HG02623 (cell line): ENCODE data around the gene FAM177A1.
"Not testable (repeated sequence)": the region's sequence is repeated elsewhere in the genome, so short reads cannot be mapped to it uniquely, and the experiment has no call there.

Experiments used
- ATAC-seq: cut with Tn5 transposase; IDR thresholded peaks from one replicate; pipeline ENCODE4 v1.9.1; 2021; ENCODE audit warnings: moderate library complexity; ENCODE audit not compliant: unreplicated experiment

FAM177A1 gene

DNA sequence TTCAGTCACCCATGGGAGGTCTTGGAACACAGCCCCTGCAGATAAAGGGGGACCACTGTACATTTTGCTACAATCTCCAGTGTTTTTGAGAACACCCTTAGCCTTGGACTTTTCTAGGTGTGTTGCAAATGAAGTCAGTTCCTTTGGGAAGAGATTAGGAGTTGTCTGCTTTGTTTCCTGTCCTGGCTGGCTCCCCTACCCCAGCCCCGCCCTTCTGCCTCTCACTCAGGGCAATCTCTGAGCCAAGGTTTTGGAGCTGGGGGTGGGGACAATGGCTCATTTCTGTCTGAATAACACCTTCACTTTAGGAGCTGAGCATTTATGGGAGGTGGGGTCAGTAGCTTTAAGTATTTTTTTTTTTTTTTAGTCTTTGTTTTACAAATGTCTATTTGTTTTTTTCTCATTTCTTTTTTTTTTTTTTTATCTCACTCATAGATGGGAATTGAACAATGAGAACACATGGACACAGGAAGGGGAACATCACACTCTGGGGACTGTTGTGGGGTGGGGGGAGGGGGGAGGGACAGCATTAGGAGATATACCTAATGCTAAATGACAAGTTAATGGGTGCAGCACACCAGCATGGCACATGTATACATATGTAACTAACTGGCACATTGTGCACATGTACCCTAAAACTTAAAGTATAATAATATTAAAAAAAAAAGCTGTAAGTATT, 15.2 kb downstream of the FAM177A1 start:
- not testable (repeated sequence) for ATAC-seq

DNA sequence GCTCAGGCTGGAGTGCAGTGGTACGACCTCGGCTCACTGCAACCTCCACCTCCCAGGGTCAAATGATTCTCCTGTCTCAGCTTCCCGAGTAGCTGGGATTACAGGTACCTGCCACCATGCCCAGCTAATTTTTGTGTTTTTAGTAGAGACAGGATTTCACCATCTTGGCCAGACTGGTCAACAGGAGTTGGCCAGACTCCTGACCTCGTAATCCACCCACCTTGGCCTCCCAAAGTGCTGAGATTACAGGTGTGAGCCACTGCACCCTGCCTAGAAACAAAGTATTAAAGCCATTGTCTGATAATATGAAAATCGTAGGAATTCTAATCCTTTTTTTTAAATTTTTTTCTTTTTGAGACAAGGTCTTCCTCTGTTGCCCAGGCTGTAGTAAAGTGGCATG, 19.7 kb downstream of the FAM177A1 start:
- ATAC-seq = not testable (repeated sequence)

DNA sequence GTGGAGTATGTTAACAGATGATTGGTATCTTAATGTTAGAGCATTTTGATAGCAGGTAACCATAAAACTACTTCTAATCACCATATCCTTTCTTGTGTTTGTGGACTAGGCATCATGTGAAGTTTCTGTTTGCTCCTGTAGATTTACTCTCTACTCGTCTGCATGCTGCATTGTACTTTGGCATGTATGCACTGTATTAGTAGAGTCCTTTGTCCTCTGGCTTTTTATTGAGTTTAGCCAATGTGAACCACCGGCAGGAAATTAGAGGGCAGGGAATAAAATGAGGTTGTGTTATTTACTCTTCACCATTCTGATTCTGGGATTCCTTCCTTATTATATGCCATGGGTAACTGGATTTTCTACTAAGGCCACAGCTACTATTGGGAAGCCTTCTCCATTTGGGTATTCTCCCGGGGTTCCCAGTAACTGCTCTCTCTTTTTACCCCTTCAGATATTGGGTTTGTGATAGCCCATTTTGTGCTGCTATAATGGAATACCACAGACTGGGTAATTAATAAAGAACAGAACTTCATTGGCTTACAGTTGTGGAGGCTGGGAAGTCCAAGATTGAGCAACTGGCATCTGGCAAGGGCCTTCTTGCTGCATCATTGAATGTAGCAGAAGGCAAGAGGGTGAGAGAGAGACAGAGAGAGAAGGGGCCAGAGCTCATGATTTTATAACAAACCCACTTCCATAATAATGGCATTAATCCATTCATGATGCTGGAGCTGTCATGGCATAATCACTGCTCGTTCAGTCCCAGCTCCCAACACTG, 22.4 kb downstream of the FAM177A1 start:
- ATAC-seq = no peak

DNA sequence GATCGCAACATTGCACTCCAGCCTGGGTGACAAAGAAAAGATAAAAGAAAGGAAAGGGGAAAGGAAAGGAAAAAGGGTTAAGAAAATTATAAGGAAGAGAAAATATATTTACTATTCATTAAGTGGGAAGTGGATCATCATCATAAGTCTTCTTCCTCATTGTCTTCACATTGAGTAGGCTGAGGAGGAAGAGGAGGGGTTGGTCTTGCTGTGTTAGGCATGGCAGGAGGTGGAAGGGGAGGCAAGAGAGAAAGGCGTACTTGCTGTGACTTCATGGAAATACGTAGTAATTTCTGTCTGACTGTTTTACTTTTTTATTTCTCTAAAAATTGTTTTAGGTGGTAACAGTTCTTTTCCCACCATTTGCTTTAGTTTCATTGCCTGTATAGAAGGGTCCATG, 26.2 kb downstream of the FAM177A1 start:
- ATAC-seq = no peak

DNA sequence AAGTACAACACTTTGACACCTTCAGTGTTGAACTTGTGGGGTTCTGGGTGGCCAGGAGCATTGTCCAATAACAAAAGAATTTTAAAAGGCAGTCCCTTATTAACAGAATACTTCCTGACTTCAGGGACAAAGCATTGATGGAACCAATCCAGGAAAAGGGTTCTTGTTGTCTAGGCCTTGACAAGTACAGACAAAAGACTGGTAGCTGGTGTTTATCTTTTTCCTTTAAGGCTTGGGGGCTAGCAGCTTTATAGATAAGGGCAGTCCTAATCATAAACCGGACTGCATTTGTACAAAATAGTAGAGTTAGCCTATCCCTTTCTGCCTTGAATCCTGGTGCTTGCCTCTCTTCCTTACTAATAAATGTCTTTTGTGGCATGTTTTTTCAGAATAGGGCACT, 27.4 kb downstream of the FAM177A1 start:
- no peak for ATAC-seq

DNA sequence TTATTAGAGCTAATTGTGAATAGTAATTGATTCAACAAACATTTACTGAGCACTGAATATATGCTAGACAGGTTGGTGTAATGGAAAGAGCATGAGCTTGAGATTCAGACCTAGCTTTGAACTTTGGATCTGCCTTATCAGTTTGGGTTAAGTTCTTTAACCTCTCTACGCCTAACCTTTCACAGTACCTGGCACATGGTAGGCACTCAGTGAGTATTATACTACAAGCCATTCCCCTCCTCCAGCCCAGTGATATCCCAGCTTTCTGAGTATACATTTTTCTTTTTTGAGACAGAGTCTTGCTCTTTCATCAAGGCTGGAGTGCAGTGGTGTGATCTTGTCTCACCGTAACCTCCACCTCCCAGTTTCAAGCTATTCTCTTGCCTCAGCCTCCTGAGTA, 32.0 kb downstream of the FAM177A1 start:
- no peak for ATAC-seq

DNA sequence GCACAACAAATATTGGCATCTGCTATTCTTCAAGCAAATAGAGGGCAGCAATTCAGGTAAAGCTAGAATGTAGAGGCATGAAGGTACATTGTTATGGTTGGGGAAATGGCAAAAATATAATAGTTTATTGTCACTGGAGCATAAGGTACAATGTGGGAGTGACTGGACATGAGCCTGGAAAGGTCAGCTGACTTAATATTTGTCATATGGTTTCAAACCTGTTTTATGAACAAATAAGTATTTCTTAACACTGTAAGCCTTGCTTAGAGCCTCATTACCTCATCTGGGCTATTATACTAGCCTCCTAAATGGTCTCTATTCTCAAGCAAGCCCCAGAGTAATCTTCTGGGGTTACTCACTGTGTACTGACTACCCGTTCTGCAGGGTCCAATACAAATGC, 33.7 kb downstream of the FAM177A1 start:
- ATAC-seq = no peak

DNA sequence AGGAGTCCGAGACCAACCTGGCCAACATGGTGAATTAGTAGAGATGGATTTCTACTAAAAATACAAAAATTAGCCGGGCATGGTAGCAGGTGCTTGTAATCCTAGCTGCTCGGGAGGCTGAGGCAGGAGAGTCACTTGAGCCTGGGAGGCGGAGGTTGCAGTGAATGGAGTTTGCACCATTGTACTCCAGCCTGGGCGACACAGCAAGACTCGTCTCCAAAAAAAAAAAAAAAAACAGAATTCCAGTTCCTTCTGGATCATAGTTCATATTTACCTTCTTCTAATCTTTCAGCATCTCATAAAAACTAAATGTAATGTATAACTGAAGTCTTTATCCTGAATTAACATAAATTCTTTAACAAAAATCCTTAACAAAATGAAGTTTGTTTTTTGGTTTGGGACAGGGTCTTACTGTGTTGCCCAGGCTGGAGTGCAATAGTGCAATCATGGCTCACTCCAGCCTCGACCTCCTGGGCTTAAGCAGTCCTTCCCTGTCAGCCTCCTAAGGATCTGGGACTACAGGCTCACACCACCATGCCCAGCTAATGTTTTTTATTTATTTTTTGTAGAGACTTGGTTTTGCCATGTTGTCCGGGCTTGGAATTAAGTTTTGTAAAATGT, 37.6 kb downstream of the FAM177A1 start:
- no peak for ATAC-seq

DNA sequence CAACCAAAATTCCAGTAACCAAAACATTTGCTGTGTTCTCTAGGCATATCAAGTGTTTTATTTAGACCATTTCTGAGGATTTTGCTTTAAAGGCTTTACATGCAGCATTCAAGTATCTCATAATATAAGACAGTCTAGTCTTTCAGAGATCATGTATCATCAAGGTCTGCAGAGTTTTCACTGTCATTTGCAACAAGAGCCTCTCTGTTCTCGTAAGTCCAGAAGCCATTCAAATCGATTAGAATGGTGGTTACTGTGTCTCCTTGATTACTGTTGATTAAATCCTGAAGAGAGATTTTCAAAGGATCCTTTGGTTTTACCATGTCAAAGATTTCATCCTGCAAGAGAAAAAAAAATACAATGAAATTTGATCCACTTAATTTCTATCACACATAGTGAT, 39.4 kb downstream of the FAM177A1 start:
- ATAC-seq = no peak

DNA sequence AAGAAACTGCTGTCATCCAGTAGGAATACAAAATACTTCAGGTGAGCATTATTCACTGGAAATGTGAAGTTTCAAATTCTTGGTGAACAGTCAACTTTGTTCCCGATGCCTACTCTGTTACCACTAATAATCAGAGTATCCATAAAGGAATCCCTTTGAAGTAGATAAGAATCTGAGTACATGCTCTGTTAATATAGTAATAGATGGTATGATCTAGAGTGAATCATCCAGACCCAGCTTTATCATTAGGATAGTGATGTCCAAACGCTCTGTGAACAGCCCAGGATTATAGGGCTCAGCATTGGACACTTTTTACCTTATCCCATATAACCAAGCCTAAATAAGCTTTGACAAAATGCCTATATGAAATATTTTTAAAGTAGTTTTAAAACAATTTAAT, 42.4 kb downstream of the FAM177A1 start:
- ATAC-seq = no peak

DNA sequence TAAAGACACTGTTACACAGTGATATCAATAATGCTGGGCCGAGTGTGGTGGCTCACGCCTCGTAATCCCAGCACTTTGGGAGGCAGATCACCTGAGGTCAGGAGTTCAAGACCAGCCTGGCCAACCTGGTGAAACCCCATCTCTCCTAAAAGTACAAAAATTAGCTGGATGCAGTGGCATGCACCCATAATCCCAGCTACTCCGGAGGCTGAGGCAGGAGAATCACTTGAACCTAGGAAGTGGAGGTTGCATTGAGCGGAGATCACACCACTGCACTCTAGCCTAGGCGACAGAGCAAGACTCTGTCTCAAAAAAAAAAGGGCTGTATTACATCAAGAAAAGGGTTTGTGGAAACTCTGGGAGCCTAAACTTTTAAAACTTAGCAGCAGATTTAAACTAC, 48.6 kb downstream of the FAM177A1 start:
- ATAC-seq = not testable (repeated sequence)

DNA sequence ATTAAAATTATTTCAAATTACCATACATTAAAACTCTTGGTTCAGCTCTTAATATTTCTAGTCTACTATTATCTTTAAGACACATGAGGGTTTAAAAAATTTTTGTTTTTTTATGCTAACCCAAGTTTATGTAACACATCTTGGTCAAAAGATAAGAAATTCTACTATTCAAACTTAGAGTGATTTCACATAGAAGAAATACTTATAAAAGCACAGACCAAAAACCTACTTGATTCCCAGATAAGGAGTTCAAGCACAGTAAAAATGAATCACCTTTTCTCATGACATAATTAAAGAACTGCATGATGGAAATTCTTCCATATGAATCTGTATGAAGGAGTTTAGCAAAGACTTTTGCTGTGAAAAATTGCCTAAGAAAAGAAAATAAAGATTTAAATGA, 61.8 kb downstream of the FAM177A1 start:
- ATAC-seq = no peak

DNA sequence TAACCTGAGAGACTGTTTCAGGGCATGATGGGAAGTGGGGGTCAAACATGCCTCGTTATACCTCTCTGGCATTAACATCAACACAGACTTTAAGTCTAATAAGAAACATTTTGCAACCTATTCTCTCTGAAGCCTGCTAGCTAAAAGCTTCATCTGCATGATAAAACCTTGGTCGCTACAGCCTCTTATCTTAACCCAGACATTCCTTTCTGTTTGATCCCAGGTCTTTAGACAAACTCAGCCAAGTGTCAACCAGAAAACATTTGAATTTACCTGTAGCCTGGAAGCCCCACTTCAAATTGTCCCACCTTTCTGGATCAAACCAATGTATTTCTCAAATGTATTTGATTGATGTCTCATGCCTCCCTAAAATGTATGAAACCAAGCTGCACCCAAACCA, 66.6 kb downstream of the FAM177A1 start:
- no peak for ATAC-seq

DNA sequence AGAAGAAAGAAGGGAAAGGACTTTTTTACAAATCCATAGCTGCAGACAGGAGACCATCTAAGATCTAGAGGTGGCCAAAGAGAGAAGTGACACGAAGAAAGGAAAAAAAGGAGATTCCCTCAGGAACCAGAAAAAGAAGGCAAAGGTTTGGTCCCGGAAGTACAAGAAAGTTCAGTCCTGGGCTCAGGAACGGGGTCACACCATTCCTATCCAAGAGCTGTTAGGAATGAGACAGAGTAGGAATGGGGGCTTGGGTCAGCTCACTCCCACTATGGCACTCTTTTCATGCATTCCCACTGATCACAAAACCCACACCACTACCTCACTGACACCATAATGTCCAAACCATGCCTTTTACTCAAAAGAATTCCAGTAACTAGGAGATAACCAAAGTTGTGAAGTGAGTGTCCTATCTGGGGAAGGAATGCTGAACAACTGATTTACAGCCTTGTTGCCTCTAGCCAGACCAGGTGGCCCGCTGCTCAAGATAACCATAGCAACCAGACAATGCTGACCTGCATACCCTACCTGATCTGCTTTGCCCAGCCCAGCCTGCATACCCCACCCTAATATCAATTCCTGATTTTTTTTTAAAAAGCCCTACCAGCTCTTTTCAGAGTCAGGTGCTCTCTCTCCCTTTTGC, 67.4 kb downstream of the FAM177A1 start:
- no peak for ATAC-seq

DNA sequence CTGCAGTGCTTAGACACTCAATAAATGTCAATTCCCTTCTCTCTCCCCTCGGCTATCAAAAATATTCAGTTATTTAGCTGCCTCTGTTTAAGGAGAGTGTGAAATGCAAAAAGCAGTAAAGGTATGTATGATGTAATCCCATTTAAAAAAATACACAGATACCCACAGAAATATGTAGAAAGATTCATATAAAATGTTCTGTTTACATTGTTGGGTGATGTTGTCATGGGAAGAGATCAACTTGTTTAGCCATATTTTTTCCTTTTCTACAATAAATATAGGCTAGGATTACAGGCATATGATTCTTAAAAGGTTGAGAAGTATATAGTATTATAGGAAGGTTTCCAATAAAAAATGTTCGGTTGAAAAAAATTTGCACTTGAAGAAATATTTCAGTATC, 68.0 kb downstream of the FAM177A1 start:
- no peak for ATAC-seq

DNA sequence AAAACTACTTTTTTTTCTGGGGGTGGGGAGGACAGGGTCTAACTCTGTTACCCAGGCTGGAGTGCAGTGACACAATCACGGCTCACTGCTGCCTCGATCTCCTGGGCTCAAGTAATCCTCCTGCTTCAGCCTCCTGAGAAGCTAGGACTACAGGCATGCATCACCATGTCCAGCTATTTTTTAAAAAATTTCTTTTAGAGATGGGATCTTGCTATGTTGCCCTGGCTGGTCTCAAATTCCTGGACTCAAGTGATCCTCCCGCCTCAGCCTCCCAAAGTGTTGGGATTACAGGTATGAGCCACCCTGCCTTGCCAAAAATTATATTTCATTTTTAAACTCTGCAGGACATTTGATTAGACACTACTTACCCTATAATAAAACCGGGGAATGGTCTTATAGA, 70.2 kb downstream of the FAM177A1 start:
- ATAC-seq = no peak

DNA sequence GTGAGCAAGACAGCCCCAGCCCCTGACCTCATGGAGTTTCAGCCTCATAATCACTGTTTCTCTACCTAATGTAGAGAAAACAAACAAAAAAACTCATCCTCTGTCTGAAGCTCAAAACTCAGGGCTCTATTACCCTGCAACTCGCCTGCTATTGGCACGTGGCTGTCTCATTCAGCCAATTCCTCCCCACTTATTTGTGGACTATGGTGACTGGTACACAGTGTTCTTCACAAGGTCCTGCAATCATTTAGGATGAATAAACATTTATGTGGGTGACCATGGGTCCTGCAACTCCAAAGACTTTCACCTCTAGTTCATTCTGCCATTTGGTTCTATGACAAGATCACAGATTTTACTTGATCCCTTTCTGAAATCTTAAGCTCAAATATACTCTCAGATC, 71.0 kb downstream of the FAM177A1 start:
- no peak for ATAC-seq

DNA sequence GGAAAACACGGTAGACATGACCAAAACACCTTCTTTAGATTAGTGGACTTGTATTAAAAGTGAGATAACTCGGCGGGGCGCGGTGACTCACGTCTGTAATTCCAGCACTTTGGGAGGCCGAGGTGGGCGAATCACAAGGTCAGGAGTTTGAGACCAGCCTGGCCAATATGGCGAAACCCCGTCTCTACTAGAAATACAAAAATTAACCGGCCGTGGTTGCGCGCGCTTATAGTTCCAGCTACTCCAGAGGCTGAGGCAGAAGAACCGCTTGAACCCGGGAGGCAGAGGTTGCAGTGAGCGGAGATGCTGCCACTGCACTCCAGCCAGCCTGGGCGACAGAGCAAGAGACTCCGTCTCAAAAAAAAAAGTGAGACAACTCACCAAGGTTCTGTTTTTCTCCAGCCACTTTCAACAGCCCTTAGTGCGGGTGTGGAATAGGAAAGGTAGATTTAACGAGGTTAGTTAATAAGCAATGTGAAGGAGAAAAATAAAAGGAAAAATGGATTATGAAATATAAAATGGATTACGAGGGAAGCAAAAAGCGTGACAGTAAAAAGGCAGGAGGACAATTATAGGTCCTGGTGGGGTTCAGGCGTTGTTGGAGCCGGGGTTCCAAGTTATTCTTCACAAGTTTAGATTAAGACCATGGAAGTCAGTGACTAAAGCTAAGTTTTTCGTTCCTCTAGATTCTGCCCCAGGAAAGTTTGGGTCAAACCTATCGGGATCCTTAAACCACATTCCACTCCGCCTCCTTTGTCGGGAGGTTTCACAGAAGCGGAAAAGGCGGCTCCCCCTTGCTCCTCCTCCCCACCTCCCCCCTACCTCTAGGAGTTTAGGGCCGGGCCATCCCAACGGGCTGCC, 75.2 kb downstream of the FAM177A1 start:
- no peak for ATAC-seq

DNA sequence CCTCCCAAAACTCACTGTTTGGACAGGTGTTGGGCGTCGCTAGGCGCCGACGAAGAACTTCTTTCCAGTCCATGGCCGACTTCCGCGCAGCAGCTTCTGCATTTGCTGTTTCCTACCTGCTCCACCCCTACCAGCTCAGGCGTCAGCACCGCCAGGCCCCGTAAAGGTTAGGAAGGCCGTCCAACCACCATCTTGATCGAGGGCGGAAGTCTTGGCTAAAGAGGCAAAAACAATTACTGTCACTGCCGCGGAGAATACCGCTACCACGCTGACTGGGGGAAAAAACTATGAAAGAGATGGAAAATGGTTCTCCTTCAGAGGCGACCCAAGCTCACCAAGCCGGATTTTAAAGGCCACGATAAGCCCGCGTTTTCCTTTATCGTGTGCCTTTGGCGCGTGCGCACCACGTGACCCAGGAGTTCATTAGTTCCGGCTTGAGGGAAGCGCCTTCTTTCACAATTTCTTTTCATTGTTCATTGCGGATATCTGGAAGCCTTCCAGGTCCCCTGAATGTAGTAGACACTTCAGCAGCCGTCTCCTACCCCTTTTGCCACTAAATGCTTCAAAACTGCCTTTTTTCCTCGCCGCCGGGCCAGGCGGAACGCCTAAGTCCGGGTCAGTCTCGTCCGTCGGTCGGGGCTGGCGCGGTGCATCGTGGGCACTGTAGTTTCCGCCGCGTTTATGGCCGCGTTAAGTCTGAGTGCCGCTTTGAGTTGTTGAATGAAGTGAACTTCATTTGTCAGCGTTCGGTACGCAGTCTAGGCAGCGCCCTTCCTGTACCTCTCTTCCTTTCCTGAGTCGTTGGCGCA, 76.0 kb downstream of the FAM177A1 start, which contains the start of the genes PPP2R3C and PRORP:
PPP2R3C (minus strand) TSS at position 104 of the 809 bp plus-strand sequence; CDS start at position 73, 31 bp downstream.
PRORP (plus strand) TSS at position 666 of the 809 bp plus-strand sequence. CDS start 694 bp downstream, outside the sequence.
- ATAC-seq = peak; percentile 84
